Keratinocyte (primary cell): ENCODE results near the gene RGL1. TPM values are rescaled to one million over a fixed set of nuclear protein-coding genes. Genes with fewer than 3 reads are reported as not detected.

Source experiments
- DNase-seq: peaks from one replicate; pipeline ENCODE4 v3.0.0-alpha.2; 2011; ENCODE audit warnings: low read depth, missing footprints, low spot score
- FAIRE-seq: peaks from 2 replicates; lab custom pipeline; 2011; peaks lifted over from hg19 to GRCh38; lab: Jason Lieb, UNC
- H2AFZ ChIP-seq: 2 replicates; pipeline ENCODE4 v1.6.0; 2012; ENCODE audit warnings: low read length, control low read depth, inconsistent platforms; ENCODE audit not compliant: control insufficient read depth
- H3K27ac ChIP-seq: 2 replicates; pipeline ENCODE4 v1.5.1; 2011; ENCODE audit warnings: low read length; ENCODE audit not compliant: control insufficient read depth, insufficient read depth
- H3K27me3 ChIP-seq: 3 replicates; pipeline ENCODE4 v1.6.0; 2011; ENCODE audit warnings: low read length; ENCODE audit not compliant: control insufficient read depth, insufficient read depth; ENCODE audit errors: extremely low read depth
- H3K36me3 ChIP-seq, 2 experiments: 2 replicates in 1 of 2; 3 replicates in 1 of 2; pipeline ENCODE4 v1.5.1; 2011; ENCODE audit warnings: low read length in 2 of 2, mild to moderate bottlenecking in 1 of 2; ENCODE audit not compliant: control insufficient read depth in 2 of 2, insufficient read depth in 2 of 2; ENCODE audit errors: extremely low read depth in 1 of 2
- H3K4me1 ChIP-seq: 3 replicates; pipeline ENCODE4 v1.5.1; 2011; ENCODE audit warnings: low read length; ENCODE audit not compliant: control insufficient read depth, insufficient read depth; ENCODE audit errors: extremely low read depth
- H3K4me2 ChIP-seq: 3 replicates; pipeline ENCODE4 v1.6.0; 2011; ENCODE audit warnings: low read depth, low read length; ENCODE audit not compliant: control insufficient read depth, insufficient read depth; ENCODE audit errors: extremely low read depth
- H3K4me3 ChIP-seq, 3 experiments: fragments of 200-600 bp in 1 of 3; sonication (generic) in 1 of 3; 2 replicates in 2 of 3; 3 replicates in 1 of 3; pipeline ENCODE4 v1.5.1; 2011 to 2016; ENCODE audit warnings: low read length in 3 of 3, mild to moderate bottlenecking in 3 of 3, control low read depth in 2 of 3, inconsistent platforms in 1 of 3, low read depth in 1 of 3, mixed read lengths in 1 of 3, mixed run types in 1 of 3, moderate library complexity in 1 of 3; ENCODE audit not compliant: control insufficient read depth in 2 of 3, insufficient read depth in 2 of 3; ENCODE audit errors: extremely low read depth in 1 of 3
- H3K79me2 ChIP-seq: 2 replicates; pipeline ENCODE4 v1.6.0; 2012; ENCODE audit warnings: low read length; ENCODE audit not compliant: control insufficient read depth, insufficient read depth
- H3K9ac ChIP-seq: 3 replicates; pipeline ENCODE4 v1.6.0; 2011; ENCODE audit warnings: low read length; ENCODE audit not compliant: control insufficient read depth, insufficient read depth; ENCODE audit errors: extremely low read depth
- H3K9me1 ChIP-seq: 3 replicates; pipeline ENCODE4 v1.6.0; 2011; ENCODE audit warnings: low read length; ENCODE audit not compliant: control insufficient read depth, insufficient read depth; ENCODE audit errors: extremely low read depth
- H3K9me3 ChIP-seq: 2 replicates; pipeline ENCODE4 v1.5.1; 2012; ENCODE audit warnings: low read depth, low read length; ENCODE audit not compliant: control insufficient read depth
- H4K20me1 ChIP-seq: 3 replicates; pipeline ENCODE4 v1.6.0; 2011; ENCODE audit warnings: low read length; ENCODE audit not compliant: control insufficient read depth, insufficient read depth; ENCODE audit errors: extremely low read depth
- EZH2 ChIP-seq: IDR thresholded peaks from one replicate; pipeline ENCODE4 v1.6.1; 2012; ENCODE audit warnings: inconsistent platforms, mild to moderate bottlenecking, low read length, moderate library complexity
- dilution Hi-C: fragments of 300-500 bp; cut with MboI; formaldehyde crosslinking; loops from one replicate; pipeline ENCODE4 v1.7.0; 2020; ENCODE audit warnings: low sequenced_read_pairs; ENCODE audit not compliant: extremely low pct_ligation_motif_present
- polyA plus RNA-seq, 5 experiments: library from polyadenylated mRNA; depleted of rRNA in 3 of 5; stranded (reverse) in 3 of 5; stranded (forward) in 1 of 5; unstranded in 1 of 5; fragments of >200 nt; gene quantifications; 1 replicate in 1 of 5; 2 replicates in 3 of 5; 3 replicates in 1 of 5; pipeline versions ENCODE4 v1.2.1 to v1.2.3, GENCODE V29; 2011 to 2012; ENCODE audit warnings: missing spikeins in 2 of 5, low read depth in 1 of 5, low replicate concordance in 1 of 5
- TF ChIP-seq, protein P1 (sequence below), 3 experiments: IDR thresholded peaks in 1 of 3; conservative IDR thresholded peaks in 1 of 3; optimal IDR thresholded peaks in 1 of 3; 2 replicates in 2 of 3; 3 replicates in 1 of 3; pipeline versions ENCODE3 to v1.5.1; 2011; ENCODE audit warnings: low read length in 3 of 3, mild to moderate bottlenecking in 3 of 3, moderate library complexity in 2 of 3, control low read depth in 1 of 3, inconsistent platforms in 1 of 3; ENCODE audit not compliant: insufficient read depth in 2 of 3; ENCODE audit errors: extremely low read depth in 1 of 3

The RGL1 gene
- polyA plus RNA-seq, 1 donor (not counting 4 experiments of a cell fraction or from before 2014, with no cell fraction given): 1.2 TPM

DNA sequence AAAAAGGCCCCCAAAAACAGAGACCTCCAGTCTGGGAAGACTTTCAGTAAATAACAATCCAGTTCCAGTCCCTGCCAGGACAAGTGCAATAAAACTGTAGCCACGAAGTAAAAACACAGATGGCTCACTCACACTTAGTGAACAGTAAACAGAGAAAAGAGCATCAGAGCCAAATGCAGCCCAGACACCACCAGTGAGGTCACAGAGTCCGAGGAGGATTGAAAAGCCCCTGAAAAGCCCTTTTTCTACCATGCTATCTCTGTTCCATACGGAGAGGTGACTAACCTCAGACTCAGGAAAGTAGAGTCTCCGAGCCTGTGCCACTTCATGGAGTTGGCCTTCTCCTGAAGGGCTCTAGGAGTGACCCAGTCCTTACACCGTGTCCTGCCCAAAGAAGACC is 148.1 kb downstream of the RGL1 start:
- no peaks in the 10 kb centered on the region for H4K20me1 ChIP-seq
- no peak overlapping the region for H2AFZ ChIP-seq
- H3K9ac ChIP-seq: no peak overlapping the region
- H3K79me2 ChIP-seq: no peaks in the 10 kb centered on the region
- no peak for TF ChIP-seq EZH2
- TF ChIP-seq, protein P1, sequence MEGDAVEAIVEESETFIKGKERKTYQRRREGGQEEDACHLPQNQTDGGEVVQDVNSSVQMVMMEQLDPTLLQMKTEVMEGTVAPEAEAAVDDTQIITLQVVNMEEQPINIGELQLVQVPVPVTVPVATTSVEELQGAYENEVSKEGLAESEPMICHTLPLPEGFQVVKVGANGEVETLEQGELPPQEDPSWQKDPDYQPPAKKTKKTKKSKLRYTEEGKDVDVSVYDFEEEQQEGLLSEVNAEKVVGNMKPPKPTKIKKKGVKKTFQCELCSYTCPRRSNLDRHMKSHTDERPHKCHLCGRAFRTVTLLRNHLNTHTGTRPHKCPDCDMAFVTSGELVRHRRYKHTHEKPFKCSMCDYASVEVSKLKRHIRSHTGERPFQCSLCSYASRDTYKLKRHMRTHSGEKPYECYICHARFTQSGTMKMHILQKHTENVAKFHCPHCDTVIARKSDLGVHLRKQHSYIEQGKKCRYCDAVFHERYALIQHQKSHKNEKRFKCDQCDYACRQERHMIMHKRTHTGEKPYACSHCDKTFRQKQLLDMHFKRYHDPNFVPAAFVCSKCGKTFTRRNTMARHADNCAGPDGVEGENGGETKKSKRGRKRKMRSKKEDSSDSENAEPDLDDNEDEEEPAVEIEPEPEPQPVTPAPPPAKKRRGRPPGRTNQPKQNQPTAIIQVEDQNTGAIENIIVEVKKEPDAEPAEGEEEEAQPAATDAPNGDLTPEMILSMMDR (optimal IDR thresholded peaks at IDR 0.05 in 1 of 3, IDR thresholded peaks at IDR 0.05 in 1 of 3, conservative IDR thresholded peaks at IDR 0.05 in 1 of 3; ENCODE audit: extremely low read depth in 1 of 3, insufficient read depth in 2 of 3, low read length in 3 of 3): no peak
- H3K27me3 ChIP-seq: no peaks in the 10 kb centered on the region
- H3K9me3 ChIP-seq: no peaks in the 10 kb centered on the region
- no peak for FAIRE-seq
- H3K36me3 ChIP-seq: no peaks in the 10 kb centered on the region
- H3K4me2 ChIP-seq: no peak overlapping the region
- peaks cover 14% of the 10 kb centered on the region for H3K4me1 ChIP-seq
- no peak overlapping the region for H3K4me3 ChIP-seq
- H3K27ac ChIP-seq: no peak overlapping the region
- dilution Hi-C loops: no loop called here
- no peaks in the 10 kb centered on the region for H3K9me1 ChIP-seq
- DNase-seq: no peak

- TF ChIP-seq EZH2: no peak
- TF ChIP-seq, protein P1 (optimal IDR thresholded peaks at IDR 0.05 in 1 of 3, IDR thresholded peaks at IDR 0.05 in 1 of 3, conservative IDR thresholded peaks at IDR 0.05 in 1 of 3; ENCODE audit: extremely low read depth in 1 of 3, insufficient read depth in 2 of 3, low read length in 3 of 3): no peak
- Histone ChIP-seq H3K27me3 (no peaks in the 10 kb centered on the region), H3K36me3 (no peaks in the 10 kb centered on the region), H4K20me1 (no peaks in the 10 kb centered on the region), H3K4me3 (no peak overlapping the region), H3K79me2 (no peaks in the 10 kb centered on the region), H3K27ac (no peak overlapping the region), H2AFZ (no peak overlapping the region), H3K9me3 (no peaks in the 10 kb centered on the region), H3K9me1 (no peaks in the 10 kb centered on the region), H3K4me1 (peaks cover 14% of the 10 kb centered on the region), H3K4me2 (no peak overlapping the region), H3K9ac (no peak overlapping the region)
- dilution Hi-C loops: no loop called here
- peak; percentile 46 for DNase-seq
- peak; percentile 41 for FAIRE-seq
Observed at GRCh38 chr1:183954496-183954895, 149.6 kb downstream of the RGL1 start.
